Prostate gland (tissue), 2 donors: ENCODE measurements around the gene PDXP. TPM values are rescaled to one million over a fixed set of nuclear protein-coding genes. Genes with fewer than 3 reads are reported as not detected.

Source experiments
- DNase-seq: peaks from one replicate; pipeline ENCODE4 v3.0.0-alpha.2; 2019; ENCODE audit warnings: low spot score
- H3K27ac ChIP-seq, 2 donors: fragments of 200-600 bp; sonication (generic); 2 replicates each; pipeline ENCODE4 v1.5.1; 2017 to 2019
- H3K27me3 ChIP-seq: fragments of 200-600 bp; sonication (generic); replicated peaks from 2 replicates; pipeline ENCODE4 v1.5.1; 2019; ENCODE audit not compliant: insufficient read depth
- H3K36me3 ChIP-seq, 2 donors: fragments of 200-600 bp; sonication (generic); 1 replicate in 1 of 2; 2 replicates in 1 of 2; pipeline versions ENCODE4 v1.5.1 to v1.8.1; 2017 to 2019
- H3K4me1 ChIP-seq: fragments of 200-600 bp; sonication (generic); replicated peaks from 2 replicates; pipeline ENCODE4 v1.5.1; 2019
- H3K4me3 ChIP-seq, 2 donors: fragments of 200-600 bp; sonication (generic); 2 replicates each; pipeline ENCODE4 v1.5.1; 2017 to 2019
- H3K9me3 ChIP-seq: fragments of 200-600 bp; sonication (generic); 2 replicates; pipeline ENCODE4 v1.5.1; 2017
- POLR2A ChIP-seq: fragments of 450-650 bp; IDR thresholded peaks from one replicate; pipeline ENCODE4 v1.6.1; 2016; ENCODE audit warnings: antibody characterized with exemption, mild to moderate bottlenecking
- POLR2AphosphoS5 ChIP-seq: sonication (generic); formaldehyde crosslinking; IDR thresholded peaks from one replicate; pipeline ENCODE4 v1.6.1; 2017; ENCODE audit warnings: antibody characterized with exemption
- WGBS: methylation state at CpG from one replicate; pipeline ENCODE4 v1.1.5; 2018; 5-methylcytosine and 5-hydroxymethylcytosine counted together
- intact Hi-C: fragments of 100-400 bp; cut with DNase I; formaldehyde crosslinking; loops from one replicate; pipeline ENCODE4 v1.14.2; 2022
- total RNA-seq, 2 donors: library from RNA; depleted of rRNA; stranded (reverse); fragments of >200 nt; gene quantifications; one replicate each; pipeline ENCODE4 v1.1.0, GENCODE V29; 2016
- TF ChIP-seq, protein P1 (sequence below), 4 experiments: fragments of 200-600 bp in 2 of 4; fragments of 450-650 bp in 2 of 4; sonication (generic) in 2 of 4; IDR thresholded peaks; 1 replicate in 3 of 4; 2 replicates in 1 of 4; pipeline ENCODE4 v1.5.1; 2016 to 2019; ENCODE audit warnings: antibody characterized with exemption in 4 of 4, mild to moderate bottlenecking in 2 of 4, moderate library complexity in 2 of 4

Gene PDXP
- total RNA-seq, 2 donors from 2014 or later, result 12.9 to 87.8 TPM

DNA sequence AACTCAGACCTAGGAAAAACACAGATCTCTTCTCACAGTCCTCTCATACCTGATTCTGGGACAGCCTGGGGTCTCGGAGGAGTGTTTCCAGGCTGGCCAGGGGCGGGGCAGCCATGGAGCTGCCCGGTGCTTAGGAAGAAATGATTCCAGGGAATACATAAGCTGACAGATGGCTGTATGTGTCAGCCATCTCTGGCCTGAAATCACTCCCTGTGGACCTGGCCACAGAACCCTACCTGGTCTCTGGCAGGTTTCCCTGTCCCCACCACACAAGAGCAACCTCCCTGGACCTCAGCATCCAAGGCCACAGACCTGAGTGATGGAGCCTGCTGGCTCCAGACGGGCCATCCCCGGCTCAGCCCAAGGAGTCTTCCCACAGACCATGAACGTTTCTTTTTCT is 39.8 kb upstream of the PDXP start:
- intact Hi-C loops, result no loop called here
- TF ChIP-seq, protein P1, sequence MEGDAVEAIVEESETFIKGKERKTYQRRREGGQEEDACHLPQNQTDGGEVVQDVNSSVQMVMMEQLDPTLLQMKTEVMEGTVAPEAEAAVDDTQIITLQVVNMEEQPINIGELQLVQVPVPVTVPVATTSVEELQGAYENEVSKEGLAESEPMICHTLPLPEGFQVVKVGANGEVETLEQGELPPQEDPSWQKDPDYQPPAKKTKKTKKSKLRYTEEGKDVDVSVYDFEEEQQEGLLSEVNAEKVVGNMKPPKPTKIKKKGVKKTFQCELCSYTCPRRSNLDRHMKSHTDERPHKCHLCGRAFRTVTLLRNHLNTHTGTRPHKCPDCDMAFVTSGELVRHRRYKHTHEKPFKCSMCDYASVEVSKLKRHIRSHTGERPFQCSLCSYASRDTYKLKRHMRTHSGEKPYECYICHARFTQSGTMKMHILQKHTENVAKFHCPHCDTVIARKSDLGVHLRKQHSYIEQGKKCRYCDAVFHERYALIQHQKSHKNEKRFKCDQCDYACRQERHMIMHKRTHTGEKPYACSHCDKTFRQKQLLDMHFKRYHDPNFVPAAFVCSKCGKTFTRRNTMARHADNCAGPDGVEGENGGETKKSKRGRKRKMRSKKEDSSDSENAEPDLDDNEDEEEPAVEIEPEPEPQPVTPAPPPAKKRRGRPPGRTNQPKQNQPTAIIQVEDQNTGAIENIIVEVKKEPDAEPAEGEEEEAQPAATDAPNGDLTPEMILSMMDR (IDR thresholded peaks at IDR 0.05), result no peak
- TF ChIP-seq POLR2AphosphoS5 (no peak), POLR2A (no peak)
- H3K4me3 ChIP-seq, result no peak overlapping the region
- H3K27me3 ChIP-seq, result no peaks in the 10 kb centered on the region
- peaks cover 0 to 2% of the 10 kb centered on the region in 2 donors for H3K36me3 ChIP-seq
- 93% methylated on average over 6 of the region's 6 CpGs for WGBS
- peaks cover 2% of the 10 kb centered on the region for H3K4me1 ChIP-seq
- H3K9me3 ChIP-seq, result no peaks in the 10 kb centered on the region
- no peak for DNase-seq
- H3K27ac ChIP-seq, result no peak overlapping the region

- WGBS, result 93% methylated on average over 7 of the region's 7 CpGs
- Histone ChIP-seq H3K27ac (no peak overlapping the region), H3K4me3 (no peak overlapping the region), H3K27me3 (no peaks in the 10 kb centered on the region), H3K4me1 (no peaks in the 10 kb centered on the region), H3K36me3 (peaks cover 0 to 2% of the 10 kb centered on the region in 2 donors), H3K9me3 (no peaks in the 10 kb centered on the region)
- TF ChIP-seq, protein P1 (IDR thresholded peaks at IDR 0.05), result no peak
- TF ChIP-seq POLR2A (no peak), POLR2AphosphoS5 (no peak)
- DNase-seq, result no peak
- intact Hi-C loops, result no loop called here
Measured at GRCh38 chr22:37619991-37620390, 38.5 kb upstream of the PDXP start.

- no peak overlapping the region for H3K27ac ChIP-seq
- no peaks in the 10 kb centered on the region for H3K27me3 ChIP-seq
- no peak overlapping the region for H3K4me3 ChIP-seq
- DNase-seq, result no peak
- intact Hi-C loops, result no loop called here
- H3K9me3 ChIP-seq, result no peaks in the 10 kb centered on the region
- 94% methylated on average over 12 of the region's 12 CpGs for WGBS
- TF ChIP-seq, protein P1 (IDR thresholded peaks at IDR 0.05), result no peak
- TF ChIP-seq POLR2AphosphoS5 (no peak), POLR2A (no peak)
- peaks cover under 1% of the 10 kb centered on the region for H3K4me1 ChIP-seq
- H3K36me3 ChIP-seq, result peaks cover 0 to 2% of the 10 kb centered on the region in 2 donors
Measured at GRCh38 chr22:37621352-37621860, 37.1 kb upstream of the PDXP start.

DNA sequence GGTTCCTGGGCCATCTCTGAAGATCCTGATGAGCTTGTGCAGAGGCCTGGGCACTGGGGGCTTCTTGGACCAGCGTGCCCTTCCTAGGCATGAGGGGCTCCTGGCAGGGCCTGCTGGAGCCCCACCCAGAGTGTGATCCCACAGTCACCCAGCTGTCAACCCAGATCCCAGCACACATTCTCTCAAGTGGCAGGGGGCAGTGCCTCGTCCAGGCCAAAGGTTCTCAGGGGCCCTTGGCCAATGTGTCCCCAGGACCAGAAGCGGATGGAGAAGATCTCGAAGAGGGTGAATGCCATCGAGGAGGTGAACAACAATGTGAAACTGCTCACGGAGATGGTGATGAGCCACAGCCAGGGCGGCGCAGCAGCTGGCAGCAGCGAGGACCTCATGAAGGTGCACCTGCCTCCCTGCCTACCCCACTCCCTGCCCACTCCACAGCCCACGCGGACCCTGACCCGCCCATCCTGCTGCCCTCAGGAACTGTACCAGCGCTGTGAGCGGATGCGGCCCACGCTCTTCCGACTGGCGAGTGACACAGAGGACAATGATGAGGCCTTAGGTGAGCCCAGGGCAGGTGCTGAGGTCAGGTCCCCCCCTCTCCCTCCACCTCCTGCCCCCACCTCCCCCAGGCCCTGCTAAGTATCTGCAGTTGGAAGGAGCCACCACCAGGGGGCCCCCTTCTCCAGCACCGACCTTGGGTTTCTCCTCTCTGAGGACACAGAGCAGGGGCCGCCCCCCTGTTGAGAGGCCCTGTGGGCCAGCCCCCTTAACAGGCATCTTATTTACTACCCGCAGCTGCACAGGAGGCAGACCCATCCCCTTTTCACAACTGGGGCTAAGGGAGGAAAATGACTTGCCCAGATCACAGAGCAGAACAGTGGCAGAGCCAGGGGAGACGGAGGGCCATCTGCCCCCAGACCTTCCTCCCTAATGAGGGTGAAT is 35.2 kb upstream of the PDXP start:
- intact Hi-C loops, result loop anchor here (2.0 kb wide), 1 partner anchor 57 kb away; no protein-coding TSS in a partner anchor
- no peak overlapping the region for H3K4me3 ChIP-seq
- DNase-seq, result no peak
- peaks cover under 1 to 2% of the 10 kb centered on the region in 2 donors for H3K36me3 ChIP-seq
- H3K4me1 ChIP-seq, result peaks cover 7% of the 10 kb centered on the region
- peak overlapping the region in 1 of 2 donors; percentile 3 for H3K27ac ChIP-seq
- 66% methylated on average over 22 of the region's 22 CpGs for WGBS
- no peaks in the 10 kb centered on the region for H3K9me3 ChIP-seq
- H3K27me3 ChIP-seq, result no peaks in the 10 kb centered on the region
- no peak for TF ChIP-seq POLR2A
- TF ChIP-seq POLR2AphosphoS5, result no peak
- TF ChIP-seq, protein P1 (IDR thresholded peaks at IDR 0.05), result peak; percentile 58 to 85 (median 72)
